Stimulated activated CD8-positive, alpha-beta memory T cell treated with anti-CD3 and anti-CD28 coated beads, Interleukin-4, amount 100 ng/mL, for 24 hours (primary cell): ENCODE results near the gene GPATCH11.

Experiments
- DNase-seq: peaks from one replicate; pipeline ENCODE4 v3.0.0-alpha.2; 2020; ENCODE audit warnings: low read depth

Gene GPATCH11

DNA sequence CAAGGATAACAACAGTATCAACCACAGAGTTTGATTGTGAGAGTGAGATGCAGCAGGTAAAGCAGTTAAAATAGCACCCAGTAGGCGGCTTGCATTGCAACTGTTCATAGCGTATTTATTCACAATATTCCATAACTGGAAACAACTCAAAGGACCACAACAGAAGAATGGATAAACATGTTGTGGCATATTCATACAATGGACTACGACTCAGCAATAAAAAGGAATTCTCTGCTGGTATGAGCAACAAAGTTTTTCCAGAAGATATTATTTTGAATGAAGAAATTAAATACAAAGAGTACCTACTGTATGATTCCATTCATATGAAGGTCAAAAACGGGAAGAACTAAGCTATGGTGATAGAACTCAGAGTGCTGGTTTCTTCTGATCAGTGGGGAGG lies 25.2 kb downstream of the GPATCH11 start:
- no peak for DNase-seq

- no peak for DNase-seq
These were observed 26.2 kb downstream of the GPATCH11 start for GRCh38 chr2:37110306-37111212.

- no peak for DNase-seq
These were observed 27.6 kb downstream of the GPATCH11 start for GRCh38 chr2:37111958-37112357.

DNA sequence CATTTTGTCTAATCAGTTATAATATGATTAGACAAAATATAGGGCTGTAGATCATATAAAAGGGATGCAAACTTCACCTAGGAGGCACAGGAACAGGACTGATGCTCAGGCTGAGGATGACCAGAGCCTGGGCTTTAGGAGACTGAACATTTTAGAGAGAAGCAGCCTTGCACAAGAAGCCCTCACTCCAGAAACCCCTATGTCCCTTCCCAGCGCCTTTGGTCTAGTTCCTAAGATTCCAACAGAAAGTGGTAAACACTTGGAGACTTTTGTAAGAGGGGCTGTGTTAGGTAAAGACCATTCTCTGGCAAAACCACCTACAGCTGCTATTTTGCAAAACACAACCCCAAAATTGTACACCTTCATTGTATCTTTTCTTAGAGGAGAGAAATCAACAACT lies 33.2 kb downstream of the GPATCH11 start:
- DNase-seq: no peak

- DNase-seq: no peak
These were observed 34.8 kb downstream of the GPATCH11 start for GRCh38 chr2:37119157-37119556.

DNA sequence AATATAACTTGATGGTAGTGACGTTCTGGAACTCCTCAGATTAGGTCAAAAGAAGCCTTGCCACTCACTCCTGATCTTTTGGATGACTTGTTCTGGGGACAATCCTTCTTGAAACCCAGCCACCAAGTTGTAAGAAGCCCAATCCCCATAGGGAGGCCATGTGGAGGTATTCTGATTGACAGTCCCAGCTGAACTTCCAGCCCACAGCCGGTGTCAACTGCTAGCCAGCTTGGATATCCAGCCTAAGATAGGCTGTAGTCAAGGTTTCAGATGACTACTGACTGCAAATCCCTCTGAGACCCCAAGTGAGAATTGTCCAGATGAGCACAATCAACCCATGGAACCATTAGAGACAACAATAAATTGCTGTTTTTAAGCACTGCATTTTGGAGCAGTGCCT lies 41.1 kb downstream of the GPATCH11 start:
- no peak for DNase-seq

DNA sequence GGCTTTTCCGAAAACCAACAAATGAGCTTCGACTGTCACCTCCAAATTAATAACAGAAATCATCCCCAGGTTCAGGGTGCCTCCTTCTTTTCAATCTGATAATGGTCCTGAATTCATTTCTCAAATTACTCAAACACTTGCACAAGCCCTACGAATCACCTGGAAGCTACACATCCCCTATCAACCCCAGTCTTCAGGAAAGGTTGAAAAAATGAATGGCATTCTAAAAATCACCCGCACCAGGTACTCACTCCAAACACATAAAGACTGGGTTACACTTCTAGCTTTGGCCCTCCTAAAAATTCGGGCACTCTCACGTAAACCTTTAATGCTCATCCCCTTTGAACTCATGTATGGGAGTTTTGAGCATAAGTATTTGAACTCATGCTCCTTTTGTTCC lies 48.6 kb downstream of the GPATCH11 start:
- DNase-seq: no peak

DNA sequence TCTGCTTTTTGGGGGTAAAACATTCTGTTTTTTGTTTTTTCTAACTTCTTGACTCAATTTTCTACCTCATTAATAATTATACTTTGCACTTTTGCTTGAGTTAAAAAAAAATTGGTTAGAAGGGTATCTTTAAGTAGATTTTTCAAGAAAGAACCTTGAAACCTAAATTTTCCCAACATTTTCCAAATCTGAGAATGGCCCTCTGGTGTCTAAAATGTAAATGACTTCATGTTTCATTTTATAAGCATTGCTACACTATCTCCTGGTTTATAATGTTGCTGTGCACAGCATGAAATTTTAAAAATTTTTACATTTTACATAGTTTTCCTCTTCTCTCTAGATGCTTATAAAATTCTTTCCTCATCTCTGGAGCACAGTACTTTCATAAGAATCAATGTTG lies 58.2 kb downstream of the GPATCH11 start:
- no peak for DNase-seq

- DNase-seq: no peak
These were observed 59.7 kb downstream of the GPATCH11 start for GRCh38 chr2:37143974-37144373.

GRCh38 chr2:37146062-37146461 lies 61.7 kb downstream of the GPATCH11 start:
- no peak for DNase-seq

DNA sequence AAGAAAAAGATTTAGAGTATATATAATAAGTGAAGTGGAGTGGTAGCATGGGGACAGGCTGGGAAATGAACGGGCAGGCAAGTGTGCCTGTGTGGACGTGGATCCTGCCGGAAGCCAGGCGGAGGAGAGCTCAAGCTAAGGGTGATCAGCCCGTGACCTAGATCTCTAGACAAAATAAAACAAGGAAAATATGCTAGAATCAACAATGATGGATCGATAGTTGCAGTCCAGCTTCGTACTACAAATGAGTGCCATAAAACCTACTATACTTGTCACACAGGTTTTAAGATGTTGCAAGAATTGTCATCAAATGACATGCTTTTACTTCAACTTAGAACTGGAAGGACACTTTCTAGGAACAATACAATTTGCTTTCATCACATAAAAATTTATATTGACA lies 64.0 kb downstream of the GPATCH11 start:
- no peak for DNase-seq
